GM19372 (cell line): Measurements from ENCODE around the gene NAV1.

Experiments used
- ATAC-seq: cut with Tn5 transposase; IDR thresholded peaks from one replicate; pipeline ENCODE4 v1.9.1; 2021; ENCODE audit warnings: mild to moderate bottlenecking, low read depth, moderate library complexity; ENCODE audit not compliant: unreplicated experiment

The NAV1 gene

DNA sequence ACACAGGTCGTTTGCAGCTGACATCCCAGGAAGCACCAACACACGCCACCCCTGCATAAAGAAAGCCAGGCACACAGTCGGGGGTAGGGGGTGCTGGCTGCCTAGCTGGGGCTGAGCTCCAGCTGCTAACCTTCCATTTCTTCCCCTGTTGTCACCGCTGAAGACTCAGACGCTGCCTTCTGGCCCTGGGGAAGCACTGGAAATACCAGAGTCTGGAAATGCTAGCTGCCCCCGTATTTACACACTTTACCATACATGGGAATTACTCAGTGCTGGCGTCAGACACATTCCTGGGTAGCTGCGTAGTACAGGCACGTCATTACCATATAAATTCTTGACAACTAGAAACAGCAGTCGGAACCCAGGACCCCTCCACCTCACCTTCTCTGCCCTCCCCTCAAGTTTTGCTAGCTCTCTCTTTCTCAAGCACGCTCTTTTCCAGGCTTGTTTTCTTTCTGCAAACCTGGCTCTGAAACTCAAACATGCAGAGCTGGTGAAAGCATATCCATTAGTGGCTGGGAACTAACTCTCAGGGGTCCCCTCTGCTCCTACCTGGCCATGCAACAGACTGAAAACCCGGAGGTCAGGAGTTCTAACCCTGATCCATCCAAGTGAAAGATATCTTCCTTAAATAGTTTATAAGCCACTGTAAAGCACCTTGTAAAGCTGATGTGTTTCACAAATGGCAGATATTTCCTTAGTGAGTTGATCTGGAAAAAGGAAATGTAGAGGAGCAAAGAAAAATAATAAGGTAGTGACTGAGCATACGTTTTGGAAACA is 35.3 kb upstream of the NAV1 start:
- no peak for ATAC-seq

DNA sequence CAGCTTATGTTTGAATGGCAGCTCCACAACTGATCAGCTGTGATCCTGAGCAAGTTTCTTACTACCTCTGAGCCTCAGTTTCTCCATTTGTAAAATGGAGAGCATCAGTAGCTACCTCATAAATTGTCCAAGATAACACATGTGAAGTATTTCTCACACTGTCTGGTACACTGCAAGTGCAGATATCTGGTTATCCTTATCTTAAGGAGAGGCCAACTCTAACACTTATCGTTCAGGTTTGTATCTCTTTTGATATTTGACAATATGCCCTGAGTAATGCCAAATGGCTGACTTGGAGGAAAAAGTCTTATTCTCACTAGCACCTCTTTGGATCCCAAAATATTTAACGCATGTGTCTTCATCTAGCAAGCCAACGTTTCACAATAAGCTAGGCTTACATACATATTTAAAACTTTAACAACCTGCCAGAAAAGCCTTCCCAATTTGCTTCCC is 34.7 kb upstream of the NAV1 start:
- no peak for ATAC-seq

DNA sequence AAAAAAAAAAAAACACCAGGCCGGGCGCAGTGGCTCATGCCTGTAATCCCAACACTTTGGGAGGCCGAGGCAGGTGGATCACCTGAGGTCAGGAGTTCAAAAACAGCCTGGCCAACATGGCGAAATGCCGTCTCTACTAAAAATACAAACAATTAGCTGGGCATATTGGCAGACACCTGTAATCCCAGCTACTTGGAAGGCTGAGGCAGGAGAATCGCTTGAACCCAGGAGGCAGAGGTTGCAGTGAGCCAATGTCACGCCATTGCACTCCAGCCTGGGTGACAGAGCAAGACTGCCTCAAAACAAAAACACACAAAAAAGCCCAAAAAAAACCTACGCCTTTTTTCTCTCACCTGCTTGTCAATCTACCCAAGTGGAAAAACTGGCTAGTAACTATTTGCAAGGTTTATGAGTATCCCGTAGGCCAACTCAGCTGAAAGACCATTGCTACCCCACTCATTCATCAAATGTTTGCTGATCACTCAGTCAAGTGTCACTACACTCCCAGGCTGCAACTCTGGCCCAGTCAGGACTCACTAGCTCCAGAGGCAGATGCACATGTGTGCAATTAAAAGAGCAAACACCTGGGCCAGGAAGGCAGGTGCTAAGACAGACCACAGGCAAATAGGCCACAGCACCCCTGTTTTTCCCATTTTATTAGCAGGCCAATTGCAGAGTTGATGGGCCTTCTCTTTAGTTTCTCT is 34.0 kb upstream of the NAV1 start:
- ATAC-seq: no peak

DNA sequence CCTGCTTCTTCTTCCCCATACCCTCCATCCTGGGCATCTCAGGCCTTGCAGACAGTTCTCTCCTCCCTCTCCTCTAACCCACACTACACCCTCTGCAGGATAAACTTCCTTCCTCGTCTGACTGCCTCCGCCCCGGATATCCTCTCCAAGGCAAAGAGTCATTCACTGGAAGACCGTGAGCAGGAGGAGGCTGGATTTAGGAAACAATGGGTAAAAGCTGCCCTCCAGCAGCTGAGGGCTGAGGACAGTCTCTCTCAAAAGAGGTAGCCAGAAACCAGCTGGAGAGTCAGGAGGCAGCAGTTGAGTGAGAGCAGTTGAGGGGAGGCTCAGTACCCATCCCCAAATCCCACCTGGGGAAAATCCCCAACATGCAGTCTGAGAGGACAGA is 33.4 kb upstream of the NAV1 start:
- ATAC-seq: no peak

DNA sequence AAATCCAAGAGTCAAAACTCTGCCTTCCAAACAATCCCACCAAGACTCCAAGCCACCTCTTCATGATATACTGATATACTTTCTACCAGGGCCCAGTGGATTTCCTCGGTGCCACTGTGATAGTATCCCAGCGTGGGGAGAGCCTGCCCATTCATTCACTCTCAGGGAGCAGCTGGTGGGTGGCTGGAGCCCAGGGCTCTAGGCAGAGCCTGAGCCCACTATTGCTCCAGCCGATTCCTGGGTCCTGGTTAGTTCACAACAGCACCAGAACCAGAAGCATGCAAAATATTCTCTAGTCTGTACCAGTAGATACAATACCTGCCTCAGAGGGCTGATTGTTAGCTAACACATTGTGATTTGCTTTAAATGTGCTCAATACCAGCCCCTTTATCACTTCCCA is 32.8 kb upstream of the NAV1 start:
- no peak for ATAC-seq

DNA sequence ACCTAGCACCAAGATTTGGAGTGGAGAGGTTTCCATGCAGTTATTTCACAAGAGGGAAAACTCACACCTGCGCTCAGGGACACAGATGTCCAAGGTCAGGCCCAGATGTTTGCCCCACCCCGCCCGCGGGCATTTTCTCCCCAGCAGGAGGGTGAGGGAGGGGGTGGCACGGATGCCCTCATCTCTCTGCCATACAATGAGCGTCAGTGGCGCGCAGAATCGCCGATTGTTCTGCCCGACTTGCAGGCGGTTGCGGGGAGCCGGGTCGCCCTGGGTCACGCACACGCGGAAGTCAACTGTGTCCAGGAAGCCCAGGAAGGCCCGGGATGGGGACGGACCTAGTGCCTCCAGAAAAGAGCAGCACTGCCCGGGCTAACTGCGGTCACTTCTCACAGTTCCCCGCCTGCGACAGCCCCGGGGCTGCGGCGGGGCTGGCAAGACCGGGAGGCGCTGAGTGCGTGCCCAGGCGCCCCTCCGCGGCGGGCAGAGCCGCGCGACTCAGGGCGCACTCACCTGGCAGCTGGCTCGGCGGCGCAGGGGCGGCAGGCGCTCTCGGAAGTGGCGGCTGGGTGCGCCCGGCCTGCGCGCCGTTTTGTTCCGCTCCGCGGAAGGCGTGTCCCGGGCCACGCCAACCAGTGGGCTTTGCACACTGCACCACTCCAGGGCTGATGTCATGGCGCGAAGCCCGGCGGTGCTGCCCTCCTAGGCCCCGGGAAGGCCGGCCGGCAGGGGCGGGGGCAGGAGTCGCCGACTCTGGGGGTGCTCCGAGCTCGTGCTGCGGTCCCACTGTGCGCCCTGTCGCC is 32.2 kb upstream of the NAV1 start, which contains the start of gene CSRP1:
CSRP1 (minus strand) TSS at position 567 of the 803 bp plus-strand sequence. CDS start 10,820 bp downstream, outside the sequence.
- peak; percentile 90 for ATAC-seq

DNA sequence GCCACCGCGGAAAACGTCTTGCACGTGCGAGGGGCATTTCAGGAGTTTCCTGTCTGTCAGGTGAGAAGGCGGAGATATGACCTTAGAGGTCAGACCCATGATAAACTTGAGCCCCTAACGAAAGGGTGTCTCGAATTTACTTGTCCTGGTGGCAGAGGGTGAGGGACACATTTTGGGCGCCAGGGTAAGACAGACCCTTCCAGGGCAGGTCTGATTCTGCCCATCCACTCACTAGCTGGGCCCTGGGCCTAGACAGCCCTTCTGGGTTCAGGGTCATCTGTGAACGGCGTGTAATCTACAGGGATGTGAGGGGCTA is 31.6 kb upstream of the NAV1 start:
- peak; percentile 16 for ATAC-seq

DNA sequence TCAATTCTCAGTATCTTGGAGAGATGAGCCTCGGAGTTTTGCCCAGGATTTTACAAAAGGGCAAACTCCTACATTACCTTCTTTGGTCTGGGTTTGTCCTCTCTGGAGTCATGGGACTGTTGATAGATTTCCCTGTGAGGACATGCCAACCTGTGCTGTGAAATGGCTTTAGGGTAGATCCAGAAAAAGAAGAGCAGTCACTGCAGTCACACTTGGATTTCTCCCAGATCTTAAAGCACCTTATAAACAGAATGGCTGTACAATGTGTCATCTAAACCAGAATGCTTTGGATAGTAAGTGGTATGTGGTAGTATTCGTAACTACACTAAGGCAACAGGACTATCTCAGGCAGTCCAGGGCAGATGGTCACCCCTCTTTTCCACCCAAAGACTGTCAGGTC is 30.1 kb upstream of the NAV1 start:
- no peak for ATAC-seq

DNA sequence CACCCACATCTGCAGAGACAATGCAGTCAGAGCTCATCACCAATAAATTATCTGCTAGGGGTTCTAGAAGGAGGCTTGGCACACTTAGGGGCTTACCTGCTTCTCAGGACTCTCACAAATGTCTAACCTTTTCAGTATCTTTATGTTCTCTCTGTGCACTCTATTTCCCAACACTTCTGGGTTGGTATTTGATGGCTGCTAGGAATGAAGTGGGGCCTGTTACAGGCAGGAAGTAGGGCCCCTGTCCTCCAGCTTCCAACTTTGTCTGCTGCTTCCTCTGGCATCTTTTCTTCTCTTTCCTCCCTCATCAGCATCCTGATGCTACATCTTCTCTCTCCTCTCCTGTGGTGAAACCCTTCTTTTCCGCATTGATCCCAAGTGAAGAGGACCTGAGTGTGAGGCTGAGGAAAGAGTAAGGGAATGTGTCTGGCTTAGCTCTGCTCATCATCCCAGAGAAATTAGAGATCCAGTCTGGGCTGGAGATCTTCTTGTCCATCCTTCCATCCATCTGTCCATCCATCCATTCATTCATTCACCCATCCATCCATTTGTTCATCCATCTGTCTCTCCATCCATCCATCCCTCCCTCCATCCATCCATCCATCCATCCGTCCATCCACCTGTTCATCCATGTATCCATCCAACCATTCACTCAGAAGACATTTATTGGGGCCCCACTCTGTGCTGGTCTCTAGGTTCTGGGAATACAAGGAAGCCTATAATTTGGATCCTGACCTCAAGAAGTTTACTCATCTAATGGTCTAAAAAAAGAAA is 29.1 kb upstream of the NAV1 start:
- no peak for ATAC-seq

DNA sequence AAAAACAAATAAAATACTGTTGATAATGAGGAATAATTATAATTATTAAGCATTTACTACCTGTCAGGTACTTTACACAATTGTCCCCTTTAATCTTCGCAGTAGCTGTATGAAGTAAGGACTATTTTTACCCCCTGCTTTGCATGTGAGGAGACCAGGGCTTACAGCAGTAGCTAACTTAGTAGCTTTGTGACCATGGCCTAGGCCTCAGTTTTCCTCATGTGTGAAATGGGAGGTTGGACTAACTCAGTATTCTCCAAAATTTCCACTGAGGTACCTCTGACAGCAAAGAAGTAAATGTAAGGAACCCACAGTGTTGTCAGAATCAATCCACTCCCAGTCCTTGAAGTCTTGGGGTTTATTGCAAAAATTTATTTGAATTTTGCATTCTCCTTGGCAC is 28.2 kb upstream of the NAV1 start:
- no peak for ATAC-seq

DNA sequence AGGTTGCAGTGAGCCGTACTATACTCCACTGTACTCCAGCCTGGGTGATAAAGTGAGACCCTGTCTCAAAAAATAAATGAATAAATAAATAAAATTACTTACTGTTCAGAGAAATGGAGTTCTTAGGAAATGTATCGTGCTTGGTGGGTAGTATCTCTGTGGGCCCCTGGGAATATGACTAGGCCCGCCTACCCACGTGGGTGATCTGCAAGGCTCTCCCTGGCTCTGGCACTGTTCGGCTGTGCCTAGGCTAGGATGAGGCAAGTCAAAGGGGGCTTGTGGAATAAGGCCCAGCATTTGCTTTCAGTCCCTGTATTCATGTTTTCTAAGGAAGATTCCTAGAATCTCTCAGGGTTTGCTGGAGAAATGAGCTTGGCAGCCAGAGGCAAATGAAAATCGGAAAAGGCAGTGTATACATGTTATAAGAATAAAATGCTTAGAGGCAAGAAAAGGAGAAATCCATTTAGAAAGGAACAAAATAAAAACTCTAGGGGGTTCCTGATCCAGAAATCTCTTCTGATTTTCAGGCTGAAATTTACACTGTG is 27.5 kb upstream of the NAV1 start:
- ATAC-seq: no peak

DNA sequence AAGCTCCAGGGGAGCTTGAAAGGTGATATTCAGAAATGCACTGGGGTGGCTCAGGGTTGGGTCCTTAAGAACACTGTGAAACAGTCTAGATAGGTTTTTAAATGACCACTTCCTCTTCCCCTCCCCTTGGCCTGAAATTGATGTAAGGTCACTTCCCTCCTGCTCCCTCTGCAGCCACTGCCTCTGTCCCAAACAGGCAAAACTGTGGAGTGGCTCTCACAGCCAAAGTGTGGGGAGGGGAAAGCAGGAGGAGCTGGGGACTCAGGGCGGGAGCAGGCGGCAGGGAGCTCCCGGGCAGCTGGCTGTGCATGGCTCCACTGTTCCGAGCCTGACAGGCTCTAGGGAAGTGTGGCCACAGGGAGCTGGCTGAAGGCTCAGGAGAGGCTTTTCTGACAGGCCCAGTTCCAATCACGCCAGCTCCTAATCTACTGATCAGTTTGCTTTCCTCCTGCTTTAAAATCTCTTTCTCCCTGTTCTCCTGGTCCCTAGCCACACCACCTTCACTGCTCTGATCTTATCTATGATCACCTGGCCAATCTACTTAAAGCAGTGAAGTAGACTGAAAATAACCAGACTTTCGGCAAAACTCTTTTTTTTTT is 26.9 kb upstream of the NAV1 start:
- ATAC-seq: no peak

DNA sequence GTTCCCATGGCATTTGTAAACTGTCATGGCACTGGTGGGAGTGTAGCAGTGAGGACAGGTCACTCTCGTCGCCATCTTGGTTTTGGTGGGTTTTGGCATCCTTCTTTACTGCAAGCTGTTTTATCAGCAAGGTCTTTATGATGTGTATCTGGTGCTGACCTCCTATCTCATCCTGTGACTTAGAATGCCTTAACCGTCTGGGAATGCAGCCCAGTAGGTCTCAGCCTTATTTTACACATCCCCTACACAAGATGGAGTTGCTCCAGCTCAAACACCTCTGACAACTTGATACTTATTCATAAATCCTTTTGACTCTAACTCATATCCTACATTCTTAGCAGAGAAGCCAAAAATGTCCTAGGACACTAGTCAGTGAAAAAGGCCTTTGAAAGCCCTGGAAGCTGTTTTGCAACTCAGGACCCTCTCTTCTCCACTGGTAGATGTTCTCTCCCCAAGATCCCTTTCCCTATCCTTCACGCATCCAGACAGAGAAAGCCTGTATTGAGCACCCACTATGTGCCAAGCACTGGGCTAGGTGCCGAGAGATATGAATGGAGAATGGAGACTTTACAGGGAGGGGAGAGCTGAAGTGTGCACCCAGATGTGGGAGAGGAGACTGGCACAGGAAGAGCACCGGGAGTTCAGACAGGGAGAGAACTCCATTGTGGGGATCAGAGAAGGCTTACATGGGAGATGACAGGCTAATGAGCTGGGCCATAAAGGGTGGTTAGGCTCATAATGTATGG is 25.3 kb upstream of the NAV1 start:
- no peak for ATAC-seq

DNA sequence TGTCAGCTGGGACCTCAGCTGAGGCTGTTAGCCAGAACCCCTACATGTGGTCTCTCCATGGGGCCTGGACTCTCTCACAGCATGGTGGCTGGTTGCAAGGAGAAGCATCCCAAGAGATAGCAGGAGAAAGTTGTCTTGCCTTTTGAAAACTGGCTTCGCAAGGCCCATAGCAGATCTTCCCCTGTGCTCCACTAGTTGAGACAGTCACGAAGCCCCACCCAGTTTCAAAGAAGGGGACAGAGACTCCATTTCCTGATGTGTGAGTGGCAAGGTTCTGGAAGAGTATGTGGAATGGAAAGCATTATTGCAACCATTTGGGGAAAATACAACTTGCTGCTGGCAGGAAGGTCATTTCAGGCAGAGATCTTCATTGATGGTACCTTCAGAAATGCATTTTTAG is 24.5 kb upstream of the NAV1 start:
- ATAC-seq: no peak

DNA sequence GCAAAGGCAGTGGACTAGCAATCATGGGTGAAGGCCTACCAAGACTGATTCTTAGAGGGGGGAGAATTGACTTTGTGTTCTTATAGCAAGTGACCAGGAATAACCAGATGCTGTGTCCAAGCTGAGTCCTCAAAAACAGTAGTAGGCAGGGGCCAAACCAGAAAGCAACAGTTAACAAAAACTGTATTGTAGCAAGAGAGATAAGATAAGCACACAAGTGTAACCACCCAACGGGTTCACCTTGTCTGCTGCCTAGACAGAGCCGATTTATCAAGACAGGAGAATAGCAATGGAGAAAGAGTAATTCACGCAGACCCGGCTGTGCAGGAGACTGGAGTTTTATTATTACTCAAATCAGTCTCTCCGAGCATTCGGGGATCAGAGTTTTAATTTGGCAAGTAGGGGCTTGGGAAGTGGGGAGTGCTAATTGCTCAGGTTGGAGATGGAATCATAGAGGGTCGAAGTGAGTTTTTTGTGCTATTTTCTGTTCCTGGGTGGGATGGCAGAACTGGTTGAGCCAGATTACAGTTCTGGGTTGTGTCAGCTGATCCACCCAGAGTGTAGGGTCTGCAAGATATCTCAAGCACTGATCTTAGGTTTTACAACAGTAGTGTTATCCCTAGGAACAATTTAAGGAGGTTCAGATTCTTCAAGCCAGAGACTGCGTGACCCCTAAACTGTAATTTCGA is 23.7 kb upstream of the NAV1 start:
- ATAC-seq: no peak

DNA sequence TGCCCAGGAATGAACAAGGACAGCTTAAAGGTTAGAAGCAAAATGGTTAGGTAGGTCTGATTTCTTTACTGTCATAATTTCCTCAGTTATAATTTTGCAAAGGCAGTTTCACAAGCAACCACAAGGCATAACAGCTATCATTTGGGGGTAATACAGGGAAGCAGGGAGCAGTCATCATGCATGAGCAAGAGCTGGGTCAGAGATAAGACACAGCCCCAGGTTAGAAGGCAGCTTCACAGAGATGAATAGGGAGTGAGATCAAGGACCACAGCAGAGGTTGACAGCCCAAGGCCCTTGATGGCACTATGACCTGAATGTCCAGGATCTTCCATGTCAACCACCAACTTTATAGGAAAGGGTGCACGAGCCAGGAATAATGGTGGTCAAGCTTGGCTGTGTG is 23.0 kb upstream of the NAV1 start:
- no peak for ATAC-seq

DNA sequence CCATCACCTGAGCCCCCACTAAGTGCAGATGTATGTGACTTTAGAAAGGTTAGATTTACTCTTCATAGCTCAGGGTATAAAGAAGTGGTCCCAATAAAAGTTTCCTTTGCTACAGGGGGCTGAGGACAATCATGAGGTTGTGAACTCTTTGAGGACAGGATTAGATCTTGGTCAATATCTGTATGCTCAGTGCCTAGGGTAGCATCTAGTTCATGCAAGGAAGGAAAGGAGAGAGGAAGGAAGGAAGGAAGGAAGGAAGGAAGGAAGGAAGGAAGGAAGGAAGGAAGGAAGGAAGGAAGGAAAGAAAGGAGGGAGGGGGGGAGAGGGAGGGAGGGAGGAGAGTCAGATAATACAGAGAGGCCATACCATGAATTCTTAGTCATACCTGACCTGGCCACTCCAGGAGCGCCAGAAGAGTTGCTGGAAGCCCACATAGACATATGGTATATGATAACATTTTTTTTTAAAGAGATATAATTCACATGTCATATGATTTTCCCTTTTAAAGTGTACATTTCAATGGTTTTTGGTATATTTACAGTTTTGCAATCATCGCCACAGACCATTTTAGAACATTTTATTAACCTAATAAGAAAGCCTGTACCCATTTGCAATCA is 22.3 kb upstream of the NAV1 start:
- no peak for ATAC-seq

DNA sequence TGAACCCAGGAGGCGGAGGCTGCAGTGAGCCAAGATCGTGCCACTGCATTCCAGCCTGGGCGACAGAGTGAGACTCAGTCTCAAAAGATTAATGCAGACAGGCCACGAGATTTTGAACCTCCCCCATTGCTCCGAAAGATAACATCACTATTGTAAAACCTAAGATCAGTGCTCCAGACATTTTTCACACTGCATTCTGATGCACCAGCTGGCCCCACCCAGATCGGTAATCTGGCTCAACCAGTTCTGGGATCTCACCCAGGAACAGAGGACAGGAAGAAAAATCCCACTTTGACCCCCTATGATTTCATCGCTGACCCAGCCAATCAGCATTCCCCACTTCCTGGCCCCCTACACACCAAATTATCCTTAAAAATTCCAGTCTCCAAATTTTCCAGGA is 21.3 kb upstream of the NAV1 start:
- ATAC-seq: no peak
